SKM-1 treated with dmso at 0.1 percent for 144 hours (cell line): ENCODE data around the gene DNAJB14.
"Not testable (repeated sequence)": the region's sequence is repeated elsewhere in the genome, so short reads cannot be mapped to it uniquely, and the experiment has no call there.

Experiments
- DNase-seq: peaks from one replicate; lab custom pipeline; 2025; ENCODE audit not compliant: unreplicated experiment; lab: John Stamatoyannopoulos, UW

Gene DNAJB14

DNA sequence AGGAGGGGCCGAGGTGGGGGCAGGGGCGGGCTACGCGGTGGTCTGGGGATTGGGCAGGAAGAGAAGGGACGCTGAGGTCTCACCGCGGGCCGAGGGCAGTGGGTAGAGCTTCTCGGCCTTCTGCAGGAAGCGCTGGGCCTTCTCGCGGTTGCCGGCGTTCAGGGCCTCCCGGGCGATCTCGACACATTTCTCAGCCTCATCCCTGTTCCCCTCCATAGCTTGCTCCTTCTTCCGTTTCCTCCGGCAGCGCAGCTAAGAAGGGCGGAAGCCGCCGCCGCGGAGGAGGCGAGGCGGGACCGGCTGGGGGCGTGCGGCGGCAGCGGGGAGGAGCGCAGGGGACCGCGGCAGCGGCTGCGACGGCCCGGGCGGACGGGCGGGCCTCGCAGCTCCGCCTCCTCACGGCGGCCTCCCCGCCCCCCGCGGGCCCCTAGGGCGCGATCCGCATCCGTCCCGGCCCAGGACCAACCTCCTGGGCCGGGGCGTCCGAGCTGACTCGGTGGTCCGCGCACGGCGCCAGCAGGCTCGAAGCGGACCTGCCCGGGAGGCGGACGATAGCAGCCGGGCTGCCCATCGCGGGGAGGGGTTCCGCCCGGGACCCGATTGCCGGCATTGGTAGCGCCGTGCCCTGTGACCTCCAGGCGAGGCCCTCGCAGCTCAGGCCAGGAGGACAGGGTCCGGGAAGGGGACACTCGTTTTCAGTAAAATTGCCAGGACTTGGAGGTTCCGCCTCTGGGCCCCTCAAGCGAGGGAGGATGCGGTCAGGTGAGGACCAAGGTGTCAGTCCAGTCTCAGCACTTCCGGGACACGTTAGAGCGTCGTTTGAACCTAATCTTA, at the start of gene DNAJB14:
Gene DNAJB14 (minus strand): TSS at position 263 of the 834 bp plus-strand sequence. CDS start 47 bp downstream, at position 216.
- DNase-seq: peak; percentile 68

DNA sequence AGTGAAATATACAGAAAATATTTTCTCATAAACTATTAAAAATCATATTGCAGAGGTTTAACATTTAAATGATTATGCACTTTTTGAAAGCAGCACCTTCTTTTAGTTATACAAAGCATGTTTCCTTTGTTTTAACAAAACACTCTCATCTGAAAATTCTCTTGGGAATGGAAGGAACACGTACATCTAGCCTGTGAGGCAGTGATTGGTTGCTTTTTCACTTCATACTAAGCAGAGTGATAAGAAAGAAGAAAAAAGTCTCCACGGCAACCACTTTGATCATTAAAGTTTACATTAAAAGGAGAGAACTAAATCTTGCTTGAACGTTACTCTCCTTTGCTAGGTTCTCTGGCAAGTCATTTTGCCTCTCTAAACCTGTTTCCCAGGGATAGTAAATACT, 45.3 kb upstream of the DNAJB14 start:
- DNase-seq: no peak

DNA sequence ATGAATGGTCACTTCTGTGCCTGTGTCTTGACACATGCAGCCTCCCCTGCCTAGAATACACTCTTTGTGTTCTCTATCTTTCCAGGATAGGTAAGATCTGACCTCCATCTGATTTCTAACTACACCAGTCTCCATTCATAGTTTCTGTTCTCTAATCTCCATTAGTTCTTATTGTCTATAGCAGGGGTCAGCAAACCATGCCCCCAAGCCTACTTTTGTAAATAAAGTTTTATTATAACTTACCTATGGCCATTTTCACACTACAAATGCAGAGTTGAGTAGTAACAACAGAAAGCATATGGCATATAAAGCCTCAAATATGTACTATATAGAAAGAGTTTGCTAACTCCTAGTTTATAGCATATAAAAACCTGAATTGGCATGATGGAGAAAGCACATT, 41.3 kb upstream of the DNAJB14 start:
- DNase-seq: no peak

DNA sequence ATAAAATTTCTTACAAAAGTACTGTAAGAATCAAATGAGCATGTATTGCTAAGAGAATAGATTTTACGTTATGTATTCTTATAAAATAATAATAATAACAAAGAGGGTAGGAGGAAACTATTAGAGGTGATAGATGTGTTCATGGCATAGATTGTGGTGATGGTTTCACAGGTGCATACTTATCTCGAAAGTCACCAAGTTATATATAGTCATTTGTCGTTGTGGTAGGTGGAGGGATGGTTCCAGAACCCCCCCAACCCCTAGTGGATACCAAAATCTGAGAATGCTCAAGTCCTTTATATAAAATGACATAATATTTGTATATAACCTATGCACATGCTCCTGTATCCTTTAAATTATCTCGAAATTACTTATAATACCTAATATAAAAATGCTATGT, 40.4 kb upstream of the DNAJB14 start:
- DNase-seq: no peak

DNA sequence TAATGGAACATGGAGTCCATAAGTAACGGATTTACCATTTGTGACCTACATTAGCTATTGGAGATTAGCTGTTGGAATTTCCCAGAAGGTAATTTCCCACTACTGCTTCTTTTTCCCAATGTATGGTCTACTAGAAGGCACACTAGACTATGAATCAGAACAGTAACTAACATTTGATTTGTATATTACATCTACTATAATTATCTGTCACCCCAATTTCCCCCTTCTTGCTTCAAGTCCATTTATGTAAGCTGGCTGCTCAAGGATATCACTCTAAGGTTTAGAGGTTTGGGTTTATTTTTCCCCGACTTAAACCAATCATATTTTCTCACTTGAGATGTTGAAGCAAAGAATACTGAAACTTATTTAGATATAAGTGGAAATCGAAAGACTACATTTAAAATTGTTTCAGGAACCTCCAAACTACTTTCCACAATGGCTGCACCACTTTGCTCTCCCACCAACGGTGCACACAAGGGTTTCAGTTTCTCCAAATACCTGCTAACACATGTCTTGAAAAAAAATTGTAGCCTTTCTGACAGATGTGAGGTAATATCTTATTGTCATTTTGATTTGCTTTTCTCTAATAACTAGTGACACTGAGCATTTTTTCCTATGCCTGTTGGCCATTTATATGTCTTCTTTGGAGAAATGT, 37.0 kb upstream of the DNAJB14 start:
- DNase-seq: no peak

DNA sequence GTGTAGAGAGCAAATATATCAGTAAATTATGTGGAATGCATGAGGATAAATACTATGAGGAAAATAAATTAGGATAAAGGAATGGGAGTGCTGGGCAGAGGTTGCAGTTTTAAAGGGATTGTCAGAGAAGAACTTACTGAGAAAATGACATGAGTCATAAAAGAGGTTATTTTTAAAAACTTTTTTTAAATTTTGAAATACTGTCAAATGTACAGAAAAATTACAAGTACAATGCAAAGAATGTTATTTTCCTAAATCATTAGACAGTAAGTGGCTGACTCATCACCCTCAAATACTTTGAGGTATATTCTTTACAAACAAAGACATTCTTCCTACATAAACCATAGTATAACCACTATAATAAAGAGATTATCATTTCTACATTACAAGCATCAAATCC, 33.5 kb upstream of the DNAJB14 start:
- no peak for DNase-seq

DNA sequence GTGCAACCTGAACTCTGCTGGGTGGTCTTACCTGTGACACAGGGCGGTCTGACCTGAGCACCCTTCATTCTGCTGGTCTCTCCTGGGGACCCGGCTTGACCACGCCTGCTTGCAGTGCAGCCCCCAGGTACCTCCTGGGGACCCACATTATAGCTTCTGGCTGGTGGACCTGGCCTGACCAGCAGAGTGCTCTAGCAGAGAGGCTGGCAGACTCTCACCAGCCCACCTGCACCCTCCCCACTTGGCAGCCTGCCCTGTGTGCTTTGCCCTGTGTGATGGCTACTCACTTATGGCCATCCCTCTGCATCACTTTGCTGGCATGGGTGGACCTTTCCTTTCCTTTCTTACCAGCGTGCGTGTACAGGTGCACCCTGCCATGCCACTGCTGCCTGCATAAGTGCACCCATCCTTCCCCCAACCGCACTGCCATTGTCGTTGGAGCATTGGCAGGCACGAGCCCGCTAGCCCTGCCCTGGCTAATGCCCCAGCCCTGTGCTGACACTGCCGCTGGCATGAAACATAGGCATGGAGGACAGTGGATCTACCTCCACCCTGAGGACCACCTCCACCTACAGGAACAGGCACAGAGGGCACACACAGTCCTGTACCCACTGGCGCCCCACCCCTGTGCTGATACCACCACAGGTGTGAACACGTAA, 25.2 kb upstream of the DNAJB14 start:
- DNase-seq: no peak

DNA sequence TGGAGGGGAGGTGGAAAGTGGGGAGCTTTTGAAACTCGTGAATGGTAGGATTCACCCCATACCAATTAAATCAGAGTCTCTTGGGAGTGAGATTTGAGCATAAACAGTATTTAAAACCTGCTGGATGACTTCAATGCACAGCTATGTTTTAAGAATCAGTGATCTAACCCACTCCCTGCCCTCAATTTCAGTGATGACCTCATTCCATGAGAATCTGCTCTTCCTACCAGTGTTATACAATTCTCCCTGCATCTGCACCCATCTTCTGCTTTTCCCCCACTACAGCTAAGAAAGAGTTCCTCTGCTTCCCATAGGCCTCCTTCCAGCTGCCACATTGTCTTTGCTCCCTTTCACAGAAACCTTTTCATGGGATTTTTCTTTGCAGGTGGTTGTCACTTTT, 21.9 kb upstream of the DNAJB14 start:
- DNase-seq: no peak

DNA sequence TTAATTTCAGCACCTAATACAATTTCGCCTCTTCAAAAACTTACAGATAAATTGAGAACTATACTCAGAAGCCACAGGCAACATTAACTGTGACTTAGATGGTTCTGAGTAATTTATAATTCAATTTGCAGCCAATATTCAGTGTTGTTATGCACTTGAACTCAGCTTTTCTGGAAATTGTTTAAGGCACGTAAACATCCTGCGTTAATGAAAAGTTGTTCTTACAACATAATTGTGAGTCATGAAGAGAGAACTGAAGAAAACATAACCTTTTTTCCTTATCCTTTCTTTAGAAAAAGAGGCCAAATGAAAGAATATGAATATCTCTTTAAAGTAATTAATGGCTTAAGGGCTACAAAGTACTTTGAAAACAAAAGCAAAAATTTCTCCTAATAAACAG, 20.3 kb upstream of the DNAJB14 start:
- no peak for DNase-seq

DNA sequence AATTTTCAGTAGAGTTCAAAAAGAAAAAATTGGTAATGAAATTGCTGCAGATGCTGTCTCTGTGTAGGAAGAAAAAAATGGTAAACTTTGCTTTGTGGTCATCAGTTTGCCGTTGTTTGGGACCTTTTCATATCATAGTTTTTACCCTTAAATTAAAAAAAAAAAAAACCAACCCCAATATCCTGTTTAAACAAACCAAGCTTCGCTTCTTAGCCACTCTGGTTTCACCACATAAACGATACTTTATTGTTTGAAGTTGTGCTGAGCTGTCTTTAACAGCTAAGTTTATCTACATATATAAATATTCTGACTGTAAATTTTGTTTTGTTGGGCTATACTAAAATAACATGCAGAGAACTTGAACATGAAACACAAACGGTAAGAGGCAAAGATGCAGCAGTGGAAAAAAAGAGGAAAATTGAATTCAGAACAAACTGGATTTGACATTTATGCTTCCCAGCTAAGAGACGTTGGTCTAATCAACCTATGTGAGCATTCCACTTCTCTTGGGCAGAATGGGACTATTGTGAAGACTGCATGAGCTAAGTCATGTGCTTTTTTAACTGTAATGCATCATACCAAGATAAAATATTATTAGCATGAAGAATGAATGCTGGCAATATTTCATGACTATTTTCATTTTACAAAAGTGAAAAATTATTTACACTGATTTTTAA, 19.4 kb upstream of the DNAJB14 start:
- DNase-seq: no peak

DNA sequence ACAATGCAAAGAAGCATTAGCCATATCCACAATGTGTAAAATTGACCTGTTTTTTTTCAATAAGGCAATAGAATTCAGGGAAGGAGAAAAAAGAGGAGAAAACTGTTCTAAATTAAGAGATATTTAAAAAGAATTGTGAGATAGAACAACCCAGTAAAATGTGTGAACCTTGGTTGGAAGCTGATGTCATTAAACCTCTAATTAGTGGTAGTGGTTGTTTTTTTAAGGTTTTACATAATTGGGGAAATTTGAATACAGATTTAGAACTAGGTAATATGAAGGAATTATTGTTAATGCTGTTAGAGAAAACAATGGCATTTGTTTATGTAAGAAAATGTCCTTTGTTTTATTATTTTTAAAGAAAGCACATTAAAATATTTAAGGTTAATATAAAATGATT, 18.8 kb upstream of the DNAJB14 start:
- DNase-seq: no peak

DNA sequence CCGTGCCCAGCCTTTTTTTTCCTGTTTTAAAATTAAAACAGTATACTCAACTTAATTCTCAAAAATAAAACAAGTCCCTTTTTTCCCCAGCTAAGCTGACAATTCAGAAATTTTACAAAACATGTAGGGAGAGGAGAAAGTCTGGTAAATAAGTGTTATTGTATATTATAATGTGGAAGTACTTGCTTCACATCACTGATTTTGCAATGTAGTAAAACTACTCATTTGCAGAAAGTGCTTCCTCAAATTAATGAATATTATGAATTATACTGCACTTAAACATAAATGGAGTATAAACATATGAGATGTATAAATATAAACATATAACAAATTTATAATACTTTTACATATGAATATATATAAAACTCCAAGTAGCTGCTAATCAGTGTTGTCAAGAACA, 15.3 kb upstream of the DNAJB14 start:
- DNase-seq: no peak

DNA sequence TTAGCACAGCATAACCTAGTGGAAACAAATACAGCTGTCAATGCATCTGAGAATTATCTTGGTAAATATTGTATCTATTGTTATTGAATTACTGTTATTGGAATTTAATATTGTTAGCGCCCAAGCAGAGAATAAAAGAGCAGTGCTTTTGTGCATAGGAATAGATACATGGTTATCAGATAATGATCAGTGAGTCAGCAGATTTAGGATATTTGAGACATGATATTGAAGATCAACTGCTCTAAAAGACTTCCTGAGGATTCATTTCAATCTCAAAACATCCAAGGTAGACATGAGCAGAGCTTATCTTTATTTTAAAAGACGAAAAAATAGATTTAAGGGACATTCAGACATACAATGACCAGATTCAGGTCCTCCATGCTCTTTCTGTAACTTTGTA, 14.2 kb upstream of the DNAJB14 start:
- DNase-seq: no peak

DNA sequence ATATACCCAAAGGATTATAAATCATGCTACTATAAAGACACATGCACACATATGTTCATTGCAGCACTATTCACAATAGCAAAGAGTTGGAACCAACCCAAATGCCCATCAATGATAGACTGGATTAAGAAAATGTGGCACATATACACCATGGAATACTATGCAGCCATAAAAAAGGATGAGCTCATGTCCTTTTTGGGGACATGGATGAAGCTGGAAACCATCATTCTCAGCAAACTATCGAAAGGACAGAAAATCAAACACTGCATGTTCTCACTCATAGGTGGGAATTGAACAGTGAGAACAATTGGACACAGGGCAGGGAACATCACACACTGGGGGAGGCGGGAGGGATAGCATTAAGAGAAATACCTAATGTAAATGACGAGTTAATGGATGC, 11.8 kb upstream of the DNAJB14 start:
- not testable (repeated sequence) for DNase-seq

DNA sequence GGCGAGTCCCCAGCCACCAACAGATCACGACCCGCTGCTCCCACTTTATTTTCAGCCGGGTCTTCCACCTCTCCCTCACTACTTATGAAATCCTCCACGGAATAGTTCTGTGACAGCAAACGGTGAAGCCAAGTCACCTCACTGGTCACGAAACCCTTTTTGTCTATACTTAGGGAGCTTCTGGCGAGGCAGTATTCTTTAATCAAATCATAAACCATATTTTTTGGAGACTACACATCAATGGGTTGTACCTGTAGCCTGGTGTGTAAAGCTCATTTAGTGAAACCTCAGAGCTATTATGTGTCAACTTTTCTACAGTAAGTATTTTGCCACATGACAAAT, 4.5 kb upstream of the DNAJB14 start:
- DNase-seq: no peak

DNA sequence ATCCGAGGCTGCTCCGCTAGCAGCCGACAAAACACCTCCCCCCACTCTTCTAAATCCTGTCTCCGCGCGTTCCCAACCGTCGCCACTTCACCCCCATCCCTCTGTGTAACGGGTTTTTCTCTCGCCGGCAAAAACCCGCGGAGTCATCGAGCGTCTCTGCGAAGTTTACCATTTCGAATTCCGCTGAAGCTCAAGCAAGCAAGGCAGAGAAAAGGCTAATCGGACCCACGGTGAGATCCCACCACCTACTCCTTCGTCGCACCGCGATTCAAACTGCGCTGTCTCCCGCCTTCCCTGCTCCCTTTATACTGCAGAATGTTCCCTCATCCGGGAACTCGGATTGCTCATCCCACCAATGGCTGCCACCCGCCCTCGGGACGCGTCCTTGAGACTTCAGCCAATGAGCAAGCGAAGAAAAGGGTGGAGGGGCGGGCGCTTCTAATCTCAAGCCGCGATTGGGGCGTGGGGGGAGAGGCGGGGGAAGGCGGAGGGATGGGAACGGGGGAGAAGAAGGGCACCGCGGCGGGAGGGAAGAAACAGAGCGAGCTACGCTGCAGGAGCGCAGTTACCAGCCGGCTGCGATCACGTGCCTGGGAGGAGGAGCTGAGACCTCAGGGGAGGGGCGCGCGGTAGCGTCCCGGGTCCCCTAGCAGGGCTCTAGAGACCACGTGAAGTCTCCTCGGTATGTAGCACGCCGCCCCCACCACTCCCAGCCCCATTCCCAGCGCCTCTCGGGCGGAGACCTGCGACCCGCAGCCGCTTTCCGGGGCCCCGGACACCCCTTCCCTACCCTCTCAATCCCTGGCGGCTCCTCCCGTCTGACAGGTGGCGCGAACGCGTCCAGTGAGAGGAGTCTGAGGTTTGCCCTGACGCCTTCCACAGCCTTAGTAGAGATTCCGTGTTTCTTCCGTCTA, 3.8 kb upstream of the DNAJB14 start, which contains the start of gene H2AZ1:
Gene H2AZ1 (minus strand): TSS at position 277 of the 914 bp plus-strand sequence. CDS start 105 bp downstream, at position 172.
- peak; percentile 98 for DNase-seq

DNA sequence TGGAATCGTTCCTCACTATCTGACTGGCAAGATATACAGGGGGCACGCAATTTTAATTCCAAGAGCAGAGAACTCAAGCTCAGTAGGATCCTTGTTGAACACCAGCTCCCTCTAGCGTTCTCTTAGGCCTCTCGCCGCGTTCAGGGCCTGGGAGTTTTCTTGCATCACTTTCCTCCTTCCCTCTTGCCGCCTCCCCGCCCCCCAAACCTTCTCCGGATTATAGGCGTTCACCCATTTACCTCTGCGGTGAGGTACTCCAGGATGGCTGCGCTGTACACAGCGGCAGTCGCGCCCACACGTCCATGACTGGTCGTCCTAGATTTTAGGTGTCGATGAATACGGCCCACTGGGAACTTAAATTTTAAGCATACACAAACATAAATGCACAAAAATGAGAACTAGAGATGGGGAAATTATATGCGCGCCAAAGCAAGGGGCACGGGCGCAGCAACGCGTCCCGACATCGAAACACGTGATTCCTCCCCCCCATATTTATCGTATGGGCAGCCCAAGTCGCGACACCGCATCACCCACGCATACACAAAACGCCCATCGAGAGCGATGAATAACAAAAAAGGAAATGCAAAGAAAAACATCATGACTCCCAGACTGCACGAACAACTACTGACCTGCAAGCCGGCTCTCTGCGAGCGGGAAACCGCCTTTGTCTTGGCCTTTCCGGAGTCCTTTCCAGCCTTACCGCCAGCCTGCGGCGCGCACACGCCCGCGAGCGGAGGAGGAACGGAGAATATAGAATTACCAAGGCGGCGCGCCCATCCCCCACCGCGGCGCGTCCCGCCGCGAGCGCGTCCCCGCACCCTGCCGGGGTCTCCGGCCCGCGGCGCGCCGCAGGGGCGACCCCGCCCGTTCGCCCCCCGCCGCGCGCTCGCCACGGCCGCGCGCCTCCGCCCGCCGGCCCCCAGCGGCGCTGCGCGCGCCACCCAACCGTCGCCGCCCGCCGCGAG, 2.9 kb upstream of the DNAJB14 start:
- DNase-seq: peak; percentile 90

DNA sequence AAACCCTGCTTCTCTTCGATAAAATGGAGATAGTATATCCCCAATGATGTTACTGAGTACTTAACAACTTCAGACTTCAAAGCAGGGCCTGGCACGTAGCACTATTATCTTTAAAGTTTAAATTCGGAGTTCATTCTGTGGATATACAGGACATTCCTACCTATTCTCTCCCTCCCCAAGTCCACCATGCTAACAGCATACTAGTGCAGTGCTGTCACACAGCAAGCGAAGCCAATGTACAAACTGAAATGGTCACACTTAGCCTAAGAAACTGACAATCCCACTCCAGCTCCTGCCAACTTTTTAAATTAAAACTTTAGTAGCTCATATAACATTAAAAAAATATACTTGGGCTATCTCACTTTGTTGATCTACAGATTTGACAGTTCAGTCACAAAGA, 1.2 kb upstream of the DNAJB14 start:
- DNase-seq: no peak

DNA sequence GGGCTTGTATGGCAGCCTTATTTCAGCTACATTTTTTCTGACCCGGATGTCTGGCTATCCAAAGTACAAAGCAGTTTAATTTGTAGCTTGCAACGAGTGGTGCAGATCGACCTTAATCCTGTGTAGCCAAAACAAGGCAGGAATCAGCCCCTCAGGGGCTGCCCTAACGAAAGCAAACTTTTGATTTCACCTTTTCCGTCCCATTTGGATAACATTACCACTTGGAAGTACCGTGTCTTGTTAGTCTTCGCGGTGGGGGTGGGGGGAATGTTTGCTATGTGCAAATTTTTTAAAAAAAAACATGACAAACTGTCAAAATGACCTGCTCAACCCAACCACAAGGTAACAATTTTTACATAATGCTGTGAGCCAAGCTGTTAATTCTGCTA, 766 bp upstream of the DNAJB14 start:
- no peak for DNase-seq
